Activated CD8-positive, alpha-beta memory T cell treated with anti-CD3 and anti-CD28 coated beads for 48 hours (primary cell): ENCODE data around the gene EIPR1.

ENCODE experiments used
- DNase-seq, 3 experiments: peaks; one replicate each; pipeline ENCODE4 v3.0.0-alpha.2; 2020; ENCODE audit warnings: low read depth in 2 of 3, low spot score in 2 of 3

Gene EIPR1

GRCh38 chr2:3277748-3278520 is 99.7 kb downstream of the EIPR1 start:
- no peak for DNase-seq

- no peak for DNase-seq
These were observed 100.4 kb downstream of the EIPR1 start for GRCh38 chr2:3277050-3277747.

GRCh38 chr2:3272761-3273160 is 104.9 kb downstream of the EIPR1 start:
- DNase-seq, result no peak

GRCh38 chr2:3270095-3270478 is 107.5 kb downstream of the EIPR1 start:
- no peak for DNase-seq

GRCh38 chr2:3269425-3270094 is 108.1 kb downstream of the EIPR1 start:
- no peak for DNase-seq

GRCh38 chr2:3268705-3269029 is 109.0 kb downstream of the EIPR1 start:
- DNase-seq, result no peak

- DNase-seq, result no peak
These were observed 109.5 kb downstream of the EIPR1 start for GRCh38 chr2:3267869-3268704.

- DNase-seq, result no peak
These were observed 110.4 kb downstream of the EIPR1 start for GRCh38 chr2:3266925-3267867.

GRCh38 chr2:3265981-3266924 is 111.4 kb downstream of the EIPR1 start:
- DNase-seq, result no peak

GRCh38 chr2:3265471-3265870 is 112.1 kb downstream of the EIPR1 start:
- DNase-seq, result no peak

- DNase-seq, result no peak
These were observed 113.4 kb downstream of the EIPR1 start for GRCh38 chr2:3264010-3264744.

GRCh38 chr2:3263487-3263886 is 114.1 kb downstream of the EIPR1 start:
- no peak for DNase-seq

- DNase-seq, result no peak
These were observed 114.9 kb downstream of the EIPR1 start for GRCh38 chr2:3262437-3263388.

- no peak for DNase-seq
These were observed 116.1 kb downstream of the EIPR1 start for GRCh38 chr2:3261511-3261910.

- DNase-seq, result no peak
These were observed 116.7 kb downstream of the EIPR1 start for GRCh38 chr2:3260959-3261358.

GRCh38 chr2:3257826-3258225 is 119.8 kb downstream of the EIPR1 start:
- DNase-seq, result no peak

GRCh38 chr2:3257166-3257565 is 120.5 kb downstream of the EIPR1 start:
- no peak for DNase-seq
